Uterus (tissue), 4 donors: ENCODE data around the gene CCL5. TPM values are rescaled to one million over a fixed set of nuclear protein-coding genes. Genes with fewer than 3 reads are reported as not detected.

Experiments used
- DNase-seq, 2 donors: peaks; one replicate each; pipeline ENCODE4 v3.0.0-alpha.2; 2019 to 2020
- H3K27ac ChIP-seq, 2 donors: fragments of 200-600 bp; sonication (generic); 1 replicate in 1 of 2; 2 replicates in 1 of 2; pipeline ENCODE4 v1.5.1; 2016 to 2018
- H3K27me3 ChIP-seq, 2 donors: fragments of 200-600 bp; sonication (generic); one replicate each; pipeline ENCODE4 v1.5.1; 2018 to 2019; ENCODE audit warnings: control low read depth in 1 of 2
- H3K36me3 ChIP-seq, 2 donors: fragments of 200-600 bp; sonication (generic); one replicate each; pipeline ENCODE4 v1.5.1; 2019; ENCODE audit warnings: control low read depth in 1 of 2
- H3K4me1 ChIP-seq, 2 donors: fragments of 200-600 bp; sonication (generic); one replicate each; pipeline ENCODE4 v1.5.1; 2018 to 2019; ENCODE audit warnings: control low read depth in 1 of 2
- H3K4me3 ChIP-seq, 2 donors: fragments of 200-600 bp; sonication (generic); 1 replicate in 1 of 2; 2 replicates in 1 of 2; pipeline ENCODE4 v1.5.1; 2018 to 2019; ENCODE audit warnings: mild to moderate bottlenecking in 1 of 2
- H3K9me3 ChIP-seq, 2 donors: fragments of 200-600 bp; sonication (generic); one replicate each; pipeline ENCODE4 v1.5.1; 2019; ENCODE audit warnings: control low read depth in 1 of 2
- CTCF ChIP-seq, 4 experiments: fragments of 200-600 bp in 2 of 4; fragments of 450-650 bp in 2 of 4; sonication (generic) in 2 of 4; IDR thresholded peaks; one replicate each; pipeline ENCODE4 v1.5.1; 2016 to 2019; ENCODE audit warnings: antibody characterized with exemption in 4 of 4, mild to moderate bottlenecking in 2 of 4, moderate library complexity in 1 of 4
- POLR2A ChIP-seq, 2 donors: fragments of 450-650 bp; IDR thresholded peaks; one replicate each; pipeline ENCODE4 v1.6.1; 2016; ENCODE audit warnings: antibody characterized with exemption in 2 of 2, mild to moderate bottlenecking in 1 of 2, moderate library complexity in 1 of 2
- intact Hi-C: fragments of 100-400 bp; cut with DNase I; formaldehyde crosslinking; loops from one replicate; pipeline ENCODE4 v1.15.1; 2023; ENCODE audit warnings: low total_unique reads
- total RNA-seq, 4 donors: library from RNA; depleted of rRNA in 3 of 4; stranded (reverse); fragments of >200 nt in 3 of 4; gene quantifications; one replicate each; pipeline versions ENCODE4 v1.1.0 to v1.2.4, GENCODE V29; 2014 to 2023
- donor health status: DM: yes; HTN: yes; CAD: no.

Gene CCL5
- total RNA-seq, 4 donors from 2014 or later = 0.29 to 39.5 (median 2.1) TPM

GRCh38 chr17:35849469-35850348, 30.5 kb downstream of the CCL5 start:
- no peak overlapping the region for H3K27ac ChIP-seq
- no peaks in the 10 kb centered on the region for H3K27me3 ChIP-seq
- H3K4me1 ChIP-seq = no peaks in the 10 kb centered on the region
- intact Hi-C loops = no loop called here
- peak in 1 of 2 donors; percentile 26 for DNase-seq
- no peaks in the 10 kb centered on the region for H3K9me3 ChIP-seq
- no peak overlapping the region for H3K4me3 ChIP-seq
- TF ChIP-seq CTCF (IDR thresholded peaks at IDR 0.05) = peak; percentile 29 to 47 (median 38)
- no peak for TF ChIP-seq POLR2A (IDR thresholded peaks at IDR 0.05)
- H3K36me3 ChIP-seq = no peaks in the 10 kb centered on the region

GRCh38 chr17:35847633-35848373, 32.4 kb downstream of the CCL5 start:
- intact Hi-C loops = no loop called here
- Histone ChIP-seq H3K36me3 (no peaks in the 10 kb centered on the region), H3K27ac (no peak overlapping the region), H3K4me1 (no peaks in the 10 kb centered on the region), H3K27me3 (no peaks in the 10 kb centered on the region), H3K4me3 (no peak overlapping the region), H3K9me3 (no peaks in the 10 kb centered on the region)
- no peak for DNase-seq
- TF ChIP-seq POLR2A (IDR thresholded peaks at IDR 0.05) (no peak), CTCF (IDR thresholded peaks at IDR 0.05) (no peak)

- Histone ChIP-seq H3K27ac (no peak overlapping the region), H3K9me3 (no peaks in the 10 kb centered on the region), H3K27me3 (no peaks in the 10 kb centered on the region), H3K36me3 (no peaks in the 10 kb centered on the region), H3K4me3 (no peak overlapping the region), H3K4me1 (no peaks in the 10 kb centered on the region)
- intact Hi-C loops = no loop called here
- DNase-seq = no peak
- no peak for TF ChIP-seq CTCF (IDR thresholded peaks at IDR 0.05)
- TF ChIP-seq POLR2A (IDR thresholded peaks at IDR 0.05) = no peak
Measured at GRCh38 chr17:35847006-35847405, 33.2 kb downstream of the CCL5 start.

- Histone ChIP-seq H3K27ac (no peak overlapping the region), H3K4me3 (no peak overlapping the region), H3K4me1 (no peaks in the 10 kb centered on the region), H3K36me3 (no peaks in the 10 kb centered on the region), H3K27me3 (no peaks in the 10 kb centered on the region), H3K9me3 (no peaks in the 10 kb centered on the region)
- no peak for TF ChIP-seq CTCF (IDR thresholded peaks at IDR 0.05)
- no peak for TF ChIP-seq POLR2A (IDR thresholded peaks at IDR 0.05)
- DNase-seq = no peak
- intact Hi-C loops = no loop called here
Measured at GRCh38 chr17:35846055-35846809, 33.9 kb downstream of the CCL5 start.
